Keratinocyte (primary cell): ENCODE measurements around the gene SFT2D3. TPM values are rescaled to one million over a fixed set of nuclear protein-coding genes. Genes with fewer than 3 reads are reported as not detected.

ENCODE experiments used
- DNase-seq: peaks from one replicate; pipeline ENCODE4 v3.0.0-alpha.2; 2011; ENCODE audit warnings: low read depth, missing footprints, low spot score
- FAIRE-seq: peaks from 2 replicates; lab custom pipeline; 2011; peaks lifted over from hg19 to GRCh38; lab: Jason Lieb, UNC
- H2AFZ ChIP-seq: 2 replicates; pipeline ENCODE4 v1.6.0; 2012; ENCODE audit warnings: low read length, control low read depth, inconsistent platforms; ENCODE audit not compliant: control insufficient read depth
- H3K27ac ChIP-seq: 2 replicates; pipeline ENCODE4 v1.5.1; 2011; ENCODE audit warnings: low read length; ENCODE audit not compliant: control insufficient read depth, insufficient read depth
- H3K27me3 ChIP-seq: 3 replicates; pipeline ENCODE4 v1.6.0; 2011; ENCODE audit warnings: low read length; ENCODE audit not compliant: control insufficient read depth, insufficient read depth; ENCODE audit errors: extremely low read depth
- H3K36me3 ChIP-seq, 2 experiments: 2 replicates in 1 of 2; 3 replicates in 1 of 2; pipeline ENCODE4 v1.5.1; 2011; ENCODE audit warnings: low read length in 2 of 2, mild to moderate bottlenecking in 1 of 2; ENCODE audit not compliant: control insufficient read depth in 2 of 2, insufficient read depth in 2 of 2; ENCODE audit errors: extremely low read depth in 1 of 2
- H3K4me1 ChIP-seq: 3 replicates; pipeline ENCODE4 v1.5.1; 2011; ENCODE audit warnings: low read length; ENCODE audit not compliant: control insufficient read depth, insufficient read depth; ENCODE audit errors: extremely low read depth
- H3K4me2 ChIP-seq: 3 replicates; pipeline ENCODE4 v1.6.0; 2011; ENCODE audit warnings: low read depth, low read length; ENCODE audit not compliant: control insufficient read depth, insufficient read depth; ENCODE audit errors: extremely low read depth
- H3K4me3 ChIP-seq, 3 experiments: fragments of 200-600 bp in 1 of 3; sonication (generic) in 1 of 3; 2 replicates in 2 of 3; 3 replicates in 1 of 3; pipeline ENCODE4 v1.5.1; 2011 to 2016; ENCODE audit warnings: low read length in 3 of 3, mild to moderate bottlenecking in 3 of 3, control low read depth in 2 of 3, inconsistent platforms in 1 of 3, low read depth in 1 of 3, mixed read lengths in 1 of 3, mixed run types in 1 of 3, moderate library complexity in 1 of 3; ENCODE audit not compliant: control insufficient read depth in 2 of 3, insufficient read depth in 2 of 3; ENCODE audit errors: extremely low read depth in 1 of 3
- H3K79me2 ChIP-seq: 2 replicates; pipeline ENCODE4 v1.6.0; 2012; ENCODE audit warnings: low read length; ENCODE audit not compliant: control insufficient read depth, insufficient read depth
- H3K9ac ChIP-seq: 3 replicates; pipeline ENCODE4 v1.6.0; 2011; ENCODE audit warnings: low read length; ENCODE audit not compliant: control insufficient read depth, insufficient read depth; ENCODE audit errors: extremely low read depth
- H3K9me1 ChIP-seq: 3 replicates; pipeline ENCODE4 v1.6.0; 2011; ENCODE audit warnings: low read length; ENCODE audit not compliant: control insufficient read depth, insufficient read depth; ENCODE audit errors: extremely low read depth
- H3K9me3 ChIP-seq: 2 replicates; pipeline ENCODE4 v1.5.1; 2012; ENCODE audit warnings: low read depth, low read length; ENCODE audit not compliant: control insufficient read depth
- H4K20me1 ChIP-seq: 3 replicates; pipeline ENCODE4 v1.6.0; 2011; ENCODE audit warnings: low read length; ENCODE audit not compliant: control insufficient read depth, insufficient read depth; ENCODE audit errors: extremely low read depth
- CTCF ChIP-seq, 3 experiments: IDR thresholded peaks in 1 of 3; conservative IDR thresholded peaks in 1 of 3; optimal IDR thresholded peaks in 1 of 3; 2 replicates in 2 of 3; 3 replicates in 1 of 3; pipeline versions ENCODE3 to v1.5.1; 2011; ENCODE audit warnings: low read length in 3 of 3, mild to moderate bottlenecking in 3 of 3, moderate library complexity in 2 of 3, control low read depth in 1 of 3, inconsistent platforms in 1 of 3; ENCODE audit not compliant: insufficient read depth in 2 of 3; ENCODE audit errors: extremely low read depth in 1 of 3
- EZH2 ChIP-seq: IDR thresholded peaks from one replicate; pipeline ENCODE4 v1.6.1; 2012; ENCODE audit warnings: inconsistent platforms, mild to moderate bottlenecking, low read length, moderate library complexity
- dilution Hi-C: fragments of 300-500 bp; cut with MboI; formaldehyde crosslinking; loops from one replicate; pipeline ENCODE4 v1.7.0; 2020; ENCODE audit warnings: low sequenced_read_pairs; ENCODE audit not compliant: extremely low pct_ligation_motif_present
- polyA plus RNA-seq, 5 experiments: library from polyadenylated mRNA; depleted of rRNA in 3 of 5; stranded (reverse) in 3 of 5; stranded (forward) in 1 of 5; unstranded in 1 of 5; fragments of >200 nt; gene quantifications; 1 replicate in 1 of 5; 2 replicates in 3 of 5; 3 replicates in 1 of 5; pipeline versions ENCODE4 v1.2.1 to v1.2.3, GENCODE V29; 2011 to 2012; ENCODE audit warnings: missing spikeins in 2 of 5, low read depth in 1 of 5, low replicate concordance in 1 of 5

SFT2D3 gene
- polyA plus RNA-seq, 1 donor (not counting 4 experiments of a cell fraction or from before 2014, with no cell fraction given), result 2.4 TPM

- H3K4me2 ChIP-seq, result no peak overlapping the region
- H3K36me3 ChIP-seq, result peaks cover 0 to 5% of the 10 kb centered on the region in 2 experiments
- no peaks in the 10 kb centered on the region for H3K9me3 ChIP-seq
- H3K9ac ChIP-seq, result no peak overlapping the region
- no peaks in the 10 kb centered on the region for H3K27me3 ChIP-seq
- H3K9me1 ChIP-seq, result no peaks in the 10 kb centered on the region
- dilution Hi-C loops, result no loop called here
- no peak for DNase-seq
- no peaks in the 10 kb centered on the region for H4K20me1 ChIP-seq
- H2AFZ ChIP-seq, result no peak overlapping the region
- H3K4me3 ChIP-seq, result no peak overlapping the region
- peak; percentile 9 for FAIRE-seq
- peaks cover 15% of the 10 kb centered on the region for H3K4me1 ChIP-seq
- H3K27ac ChIP-seq, result no peak overlapping the region
- no peak for TF ChIP-seq EZH2
- TF ChIP-seq CTCF (optimal IDR thresholded peaks at IDR 0.05 in 1 of 3, IDR thresholded peaks at IDR 0.05 in 1 of 3, conservative IDR thresholded peaks at IDR 0.05 in 1 of 3; ENCODE audit: extremely low read depth in 1 of 3, insufficient read depth in 2 of 3, low read length in 3 of 3), result no peak
- H3K79me2 ChIP-seq, result no peaks in the 10 kb centered on the region
Measured at GRCh38 chr2:127726158-127726880, 25.0 kb downstream of the SFT2D3 start.

- H3K4me2 ChIP-seq, result no peak overlapping the region
- no peaks in the 10 kb centered on the region for H3K36me3 ChIP-seq
- H2AFZ ChIP-seq, result no peak overlapping the region
- dilution Hi-C loops, result no loop called here
- FAIRE-seq (no peak), DNase-seq (no peak)
- no peaks in the 10 kb centered on the region for H3K79me2 ChIP-seq
- no peaks in the 10 kb centered on the region for H3K9me1 ChIP-seq
- TF ChIP-seq EZH2, result no peak
- no peak overlapping the region for H3K9ac ChIP-seq
- no peaks in the 10 kb centered on the region for H3K27me3 ChIP-seq
- no peaks in the 10 kb centered on the region for H3K4me1 ChIP-seq
- H3K4me3 ChIP-seq, result no peak overlapping the region
- H3K27ac ChIP-seq, result no peak overlapping the region
- no peaks in the 10 kb centered on the region for H3K9me3 ChIP-seq
- H4K20me1 ChIP-seq, result no peaks in the 10 kb centered on the region
Measured at GRCh38 chr2:127733113-127733815, 32.0 kb downstream of the SFT2D3 start.
